Germinal center (tissue), 1 donor: ENCODE measurements around the gene TEX261.
A peak's percentile ranks its signal among the peaks of the same experiment; 100 is the strongest.

ENCODE experiments used
- DNase-seq: peaks from one replicate; pipeline ENCODE4 v3.0.0; 2012; ENCODE audit warnings: mixed read lengths, low spot score

TEX261 gene

DNA sequence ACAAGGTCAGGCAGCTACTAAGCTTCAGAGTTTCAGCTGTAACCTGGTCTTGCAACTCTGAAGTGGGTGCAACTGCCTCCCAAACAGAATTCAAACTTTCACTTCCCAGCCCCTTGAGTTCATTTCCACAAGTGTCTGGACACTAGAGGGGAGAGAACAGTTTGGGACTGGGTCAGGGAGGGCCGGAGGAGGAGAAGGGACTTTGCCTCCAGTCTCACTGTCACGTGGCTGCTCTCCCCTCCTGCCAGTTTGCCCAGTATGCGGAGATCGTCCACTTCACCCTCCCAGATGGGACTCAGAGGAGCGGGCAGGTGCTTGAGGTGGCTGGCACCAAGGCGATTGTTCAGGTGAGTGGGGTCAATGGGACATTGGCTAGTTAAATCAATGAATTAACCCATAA is 36.9 kb downstream of the TEX261 start:
- DNase-seq: no peak

DNA sequence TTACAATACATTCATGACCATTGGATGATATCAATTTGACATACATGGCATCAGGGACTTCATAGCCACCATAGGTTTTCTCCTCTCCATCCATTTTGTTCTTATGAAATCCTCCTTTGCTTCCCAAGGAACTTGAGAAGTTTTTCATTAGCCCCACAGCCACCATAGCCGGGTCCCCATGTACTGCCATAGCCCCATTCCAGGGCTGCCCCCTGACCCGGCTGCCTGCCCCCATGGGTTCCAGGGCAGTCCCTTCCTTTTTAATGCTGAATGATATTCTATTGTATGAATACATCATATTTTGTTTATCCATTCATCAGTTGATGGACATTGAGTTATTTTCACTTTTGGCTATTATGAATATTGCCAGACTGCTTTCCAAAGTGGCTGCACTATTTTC is 38.5 kb downstream of the TEX261 start:
- no peak for DNase-seq

DNA sequence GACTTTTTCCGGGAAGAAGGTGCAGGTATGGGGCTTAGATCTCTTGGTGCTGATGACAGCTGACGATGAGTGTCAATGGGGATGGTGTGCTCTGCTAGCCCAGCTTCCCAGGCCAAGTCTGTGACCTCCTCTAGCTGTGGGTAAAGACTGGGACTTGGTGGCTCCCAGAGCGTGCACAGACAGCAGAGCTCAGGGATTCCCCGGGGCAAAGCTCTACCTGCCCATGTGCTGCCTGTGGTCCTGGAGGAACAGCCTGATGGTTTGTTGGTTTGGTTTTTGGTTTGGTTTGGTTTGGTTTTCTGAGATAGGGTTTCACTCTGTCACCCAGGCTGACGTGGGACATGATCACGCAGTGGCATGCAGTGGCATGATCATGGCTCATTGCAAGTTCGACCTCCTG is 39.8 kb downstream of the TEX261 start:
- DNase-seq: no peak

DNA sequence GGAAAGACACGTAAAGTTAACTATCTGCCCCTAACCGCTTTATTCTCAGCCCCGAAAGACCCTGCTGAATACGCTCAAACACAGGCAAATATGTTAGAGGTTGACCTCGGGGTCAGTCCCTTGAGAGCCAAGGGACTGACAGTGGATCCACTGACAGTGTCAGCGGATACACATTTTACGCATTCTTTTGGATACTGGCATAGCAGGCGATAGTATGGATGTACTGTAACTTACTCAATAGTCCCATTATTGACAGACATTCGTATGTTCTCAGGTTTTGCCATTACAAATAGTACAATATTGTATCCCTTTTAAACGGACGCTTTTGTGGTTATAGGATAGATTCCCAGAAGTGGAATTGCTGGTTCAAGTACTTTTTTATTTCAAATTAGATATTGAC is 45.6 kb downstream of the TEX261 start:
- DNase-seq: no peak

DNA sequence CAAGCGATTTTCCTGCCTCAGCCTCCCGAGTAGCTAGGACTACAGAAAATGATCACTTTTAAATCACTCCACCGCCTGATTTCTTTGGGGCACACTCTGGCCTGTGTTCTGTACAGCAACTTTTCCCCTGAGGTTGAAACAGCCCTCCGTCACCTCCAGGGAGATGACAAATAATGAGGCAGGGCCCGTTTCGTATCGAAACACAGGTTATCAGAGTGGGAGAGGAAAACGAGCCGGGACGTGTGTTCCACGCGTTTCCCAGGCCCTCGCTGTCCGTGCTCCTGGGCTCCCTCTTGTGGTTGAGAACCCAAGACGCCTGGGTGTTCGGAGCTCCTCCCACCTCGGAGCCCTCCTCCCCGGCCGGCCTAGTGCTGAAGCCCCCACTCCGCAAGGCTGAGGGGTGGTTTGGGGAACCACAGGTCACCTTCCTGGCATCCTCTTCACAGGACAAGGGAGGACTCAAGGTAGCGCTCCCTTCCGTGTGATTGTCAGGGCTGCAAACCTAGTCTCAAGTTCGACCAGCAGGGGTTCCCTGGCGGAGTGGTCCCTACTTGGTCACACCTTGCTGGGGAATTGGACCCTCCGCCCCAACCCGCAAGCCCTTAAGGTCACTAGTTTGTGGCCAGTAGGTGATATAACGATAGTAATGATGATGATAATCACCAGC is 46.2 kb downstream of the TEX261 start:
- DNase-seq: peak; percentile 82

DNA sequence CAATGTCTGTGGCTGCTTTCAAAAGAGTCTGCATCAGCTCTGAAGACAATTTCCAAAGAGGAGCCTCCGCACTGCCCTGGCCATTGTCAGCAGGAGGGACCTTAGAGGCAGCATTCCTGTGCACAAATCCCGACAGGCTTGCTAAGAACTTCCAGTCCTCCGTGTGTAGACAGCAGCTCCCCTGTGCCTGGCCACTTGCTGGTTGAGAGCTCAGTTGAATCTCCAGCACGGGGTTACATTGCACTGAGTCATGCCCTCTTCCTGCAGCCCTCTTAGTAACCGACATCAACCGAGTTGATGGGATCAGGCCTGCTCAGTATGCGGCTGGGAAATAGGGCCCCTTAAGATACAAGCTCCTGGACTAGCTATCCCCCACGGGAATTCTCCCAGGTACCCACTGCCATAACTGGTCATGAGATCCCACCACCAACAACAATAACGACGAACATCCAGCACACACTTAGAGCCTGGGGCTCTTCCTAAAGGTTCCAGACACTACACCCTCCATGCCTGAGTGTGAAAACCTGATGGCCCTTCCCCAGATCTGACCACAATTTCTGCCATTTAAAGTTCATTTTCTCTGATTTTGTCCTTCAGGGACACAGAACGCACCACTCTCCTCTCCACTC is 47.0 kb downstream of the TEX261 start:
- no peak for DNase-seq

DNA sequence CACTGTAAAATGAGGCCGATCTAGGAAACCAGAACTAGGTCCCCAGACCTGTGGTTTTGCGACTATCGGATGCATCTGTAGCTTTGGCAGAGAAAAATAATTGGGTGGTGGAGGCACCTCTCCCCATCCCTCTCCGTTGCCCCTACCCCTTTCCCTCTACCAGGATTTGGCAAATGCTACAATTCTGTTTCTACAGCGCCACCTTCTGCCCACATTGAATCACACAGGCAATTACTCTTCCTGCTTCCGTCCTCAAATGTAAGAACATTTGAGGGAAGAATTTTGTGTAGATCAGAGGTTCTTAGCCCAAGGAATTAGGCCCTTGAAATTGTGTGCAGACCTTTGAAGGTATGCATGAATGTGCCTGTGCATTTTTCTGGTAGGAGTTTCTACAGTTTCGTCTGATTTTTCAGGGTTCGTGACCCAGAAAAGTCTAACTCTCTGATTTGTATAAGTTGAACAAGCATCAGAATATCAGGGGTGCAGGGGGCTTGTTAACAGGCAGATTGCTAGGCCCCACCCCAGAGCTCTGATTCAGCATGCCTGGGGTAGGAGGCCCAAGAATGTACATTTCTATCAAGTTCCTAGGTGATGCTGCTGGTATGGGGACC is 47.7 kb downstream of the TEX261 start:
- DNase-seq: peak; percentile 37

DNA sequence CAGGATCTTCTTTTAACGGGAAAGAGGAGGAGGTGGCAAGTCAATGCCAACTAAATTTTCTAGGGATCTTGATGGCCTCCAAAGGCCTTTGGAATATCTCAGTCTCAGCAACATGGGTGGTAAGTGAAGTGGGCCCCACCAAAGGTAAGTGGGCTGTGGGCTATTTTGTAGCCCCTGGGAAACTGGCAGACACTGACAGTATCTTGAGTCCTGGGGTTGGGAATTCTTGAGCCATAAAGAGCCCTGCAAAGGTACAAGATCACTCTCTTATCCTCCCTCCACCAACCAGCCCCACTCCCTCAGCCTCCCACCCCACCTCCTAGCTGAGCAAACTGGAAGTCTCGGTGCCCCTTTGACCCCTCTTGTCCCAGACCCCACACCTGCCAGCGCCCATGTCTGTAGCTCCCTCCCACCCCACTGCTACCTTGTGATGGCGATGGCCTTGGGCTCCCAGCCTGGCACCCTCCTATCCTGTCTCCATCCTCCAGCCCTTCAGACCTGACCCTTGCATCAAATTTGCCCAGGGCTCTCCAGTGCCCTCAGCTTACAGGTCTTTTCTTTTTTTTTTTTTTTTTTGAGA is 50.5 kb downstream of the TEX261 start:
- DNase-seq: no peak

DNA sequence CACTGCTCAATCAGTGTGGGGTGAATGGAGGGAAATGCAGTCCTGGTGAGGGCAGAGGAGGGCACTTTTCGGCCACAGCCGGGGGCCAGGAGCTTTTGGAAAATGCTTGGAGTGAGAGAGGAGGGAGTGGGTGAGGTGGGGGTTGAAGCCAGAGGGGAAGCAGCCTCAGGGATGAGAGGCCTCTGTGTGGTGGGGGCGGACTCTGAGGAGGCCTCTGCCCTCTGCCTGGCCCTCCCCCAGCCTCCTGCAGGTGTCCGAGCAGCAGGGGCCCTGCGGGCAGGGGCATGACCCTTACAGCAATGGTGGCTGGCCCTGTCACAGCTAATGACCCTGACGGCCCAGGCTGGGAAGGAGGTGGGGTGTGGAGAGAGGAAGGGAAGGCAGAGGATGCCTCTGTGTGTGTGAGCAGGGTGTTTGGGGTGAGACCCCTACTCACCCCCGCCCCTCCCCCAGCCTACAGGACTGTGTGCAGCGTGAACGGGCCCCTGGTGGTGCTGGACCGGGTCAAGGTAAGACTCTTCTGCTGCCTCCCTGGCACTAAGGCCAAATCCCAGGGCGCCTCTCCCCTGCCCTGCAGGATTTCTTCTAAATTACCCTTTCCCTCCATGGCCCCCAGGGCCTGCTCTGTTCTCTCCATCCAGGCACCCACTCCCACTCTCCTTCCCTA is 51.3 kb downstream of the TEX261 start:
- DNase-seq: no peak

DNA sequence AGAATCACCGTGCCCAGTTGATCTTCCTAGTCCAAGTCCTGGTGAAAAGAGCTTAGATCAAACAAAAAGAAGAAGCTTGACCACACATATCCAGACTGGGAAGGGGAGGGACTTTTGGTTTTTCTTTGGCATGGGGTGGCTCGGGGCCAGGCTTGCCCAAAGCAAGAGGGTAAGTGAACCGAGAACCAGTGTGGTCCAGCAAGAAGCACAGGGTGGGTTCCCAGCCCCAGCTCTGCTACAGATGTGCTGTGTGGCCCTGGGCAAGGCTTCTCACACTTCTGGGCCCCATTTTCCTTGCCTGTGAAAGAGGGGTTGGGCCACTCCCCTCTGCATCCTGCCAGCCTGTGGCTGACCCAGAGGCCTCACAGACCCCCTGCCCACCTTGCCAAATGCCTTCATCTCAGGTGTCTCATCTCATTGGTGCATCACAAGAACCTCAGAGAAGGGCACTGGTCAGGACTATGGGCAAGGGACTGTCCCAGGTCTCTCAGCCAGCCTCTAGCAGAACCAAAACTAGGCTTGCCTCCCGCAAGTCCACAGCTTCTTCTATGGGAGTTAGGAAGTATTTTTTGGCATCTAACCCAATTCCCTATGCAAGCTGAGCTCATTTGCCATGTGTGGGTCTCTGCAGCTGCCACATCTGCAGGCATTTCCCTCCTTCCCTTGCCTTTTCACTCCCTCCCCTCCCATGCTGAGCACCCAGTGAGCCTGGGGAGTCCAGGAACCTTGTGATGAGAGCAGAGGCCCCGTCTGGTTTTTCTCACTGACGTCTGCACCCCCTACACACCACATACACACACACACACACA is 52.1 kb downstream of the TEX261 start:
- DNase-seq: no peak

DNA sequence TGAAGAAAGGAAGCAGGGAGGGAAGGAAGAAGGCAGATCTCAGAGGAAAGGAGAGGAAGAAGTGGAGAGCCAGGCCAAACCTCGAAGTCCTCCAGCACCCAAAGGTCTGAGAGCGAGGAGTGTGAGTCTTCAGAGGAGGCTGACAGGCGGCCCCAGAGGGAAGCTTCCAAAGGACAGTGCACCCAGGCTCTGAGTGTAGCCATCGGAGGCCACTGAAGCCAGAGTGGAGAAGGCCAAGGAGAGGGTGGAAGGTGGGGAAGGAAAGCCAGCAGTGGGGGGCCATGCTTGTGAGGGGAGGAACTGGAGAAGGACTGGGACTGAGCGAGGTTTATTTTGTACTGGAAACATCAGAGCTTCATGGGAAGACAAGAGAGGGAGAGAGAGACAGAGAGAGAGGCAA is 53.0 kb downstream of the TEX261 start:
- DNase-seq: no peak

DNA sequence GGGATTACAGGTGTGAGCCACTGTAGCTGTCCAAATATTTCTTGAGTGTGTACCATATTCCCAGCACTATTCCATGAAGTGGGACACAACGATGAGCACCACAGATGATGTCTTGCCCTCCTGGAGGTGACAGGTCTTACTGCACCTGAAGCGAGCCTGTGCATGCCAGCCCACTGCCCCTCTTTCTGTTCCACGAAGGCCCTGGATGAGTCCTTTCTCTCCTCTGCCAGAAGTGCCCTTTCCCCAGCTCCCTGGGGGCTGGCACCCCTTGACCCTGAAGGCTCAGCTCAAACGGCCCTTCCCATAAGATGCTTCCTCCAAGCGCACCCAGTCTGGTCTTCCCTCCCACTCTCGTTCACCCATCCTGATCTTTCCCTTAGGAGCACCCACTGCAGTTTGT is 53.5 kb downstream of the TEX261 start:
- DNase-seq: no peak

DNA sequence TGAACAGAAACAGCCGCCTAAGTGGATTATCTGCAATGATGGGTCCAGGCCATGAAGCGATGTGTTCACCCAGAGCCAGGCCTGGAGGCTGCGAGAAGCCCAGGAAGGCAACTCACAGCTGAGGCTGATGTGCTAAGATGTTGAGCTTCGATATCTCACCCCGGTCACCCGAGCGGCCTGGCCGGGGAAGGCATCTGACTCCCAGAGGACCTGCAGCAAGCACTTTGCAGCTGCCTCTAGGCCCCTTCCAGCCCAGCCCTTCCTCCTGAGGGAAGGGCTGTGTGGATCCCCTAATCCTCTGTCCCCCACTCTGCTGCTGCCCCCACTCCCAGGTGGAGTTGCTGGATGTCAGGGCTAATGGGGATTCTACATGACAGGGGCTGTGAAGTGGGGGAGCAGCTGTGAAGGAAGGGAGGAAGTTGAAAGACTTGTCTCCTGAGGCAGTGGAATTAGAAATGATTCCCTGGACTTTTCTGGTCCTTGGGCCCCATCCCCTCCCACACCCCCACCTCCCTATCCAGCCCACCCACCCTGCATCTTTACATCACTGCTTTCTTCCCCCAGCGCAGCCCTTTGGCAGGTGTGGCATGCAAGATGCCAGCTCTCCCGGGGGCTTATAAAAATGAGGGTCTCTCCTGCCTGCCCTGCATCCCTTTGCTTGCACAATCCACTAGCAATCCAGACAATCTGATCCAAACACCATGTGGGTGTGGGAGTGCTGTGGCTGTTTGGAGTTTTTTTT is 54.7 kb downstream of the TEX261 start:
- DNase-seq: no peak

DNA sequence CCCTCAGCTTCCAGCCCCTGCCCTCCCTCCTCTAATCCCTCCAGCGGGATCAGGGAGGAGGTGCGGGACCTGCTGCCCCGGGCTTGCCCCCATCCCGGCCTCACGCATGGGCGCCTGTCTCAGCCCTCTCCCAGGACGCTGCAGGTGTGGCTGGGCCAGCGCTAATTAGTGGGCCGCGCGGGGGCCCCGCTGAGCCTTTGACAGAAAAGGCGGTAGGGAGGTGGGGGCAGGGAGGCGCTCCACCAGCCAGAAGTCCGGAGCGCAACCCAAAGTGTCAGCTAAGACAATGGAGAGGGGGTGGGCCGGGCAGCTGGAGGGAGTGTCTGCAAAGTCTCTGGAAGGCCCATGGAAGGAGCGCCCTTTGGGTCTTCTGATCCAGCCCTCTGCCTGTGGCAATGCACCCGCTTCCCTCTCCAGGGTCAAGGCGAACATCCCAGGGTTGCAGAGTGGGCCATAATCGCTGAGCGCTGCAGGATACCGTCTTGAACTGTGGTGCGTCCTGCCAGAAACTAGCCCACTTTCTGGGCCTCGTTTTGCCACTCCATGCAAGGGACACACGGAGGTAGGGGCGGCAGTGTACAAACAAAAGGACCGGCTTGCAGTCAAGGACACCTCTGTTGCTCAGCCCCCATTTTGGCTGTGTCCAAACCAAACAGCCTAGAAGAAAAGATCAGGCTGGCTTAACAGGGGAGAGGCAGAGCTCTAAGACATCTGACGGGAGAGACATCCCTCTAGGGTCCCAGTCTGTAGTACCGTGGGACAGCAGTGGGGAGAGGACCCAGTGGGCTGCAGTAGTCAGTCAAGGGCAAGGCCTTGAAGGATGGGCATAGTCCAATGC is 55.5 kb downstream of the TEX261 start:
- DNase-seq: no peak

DNA sequence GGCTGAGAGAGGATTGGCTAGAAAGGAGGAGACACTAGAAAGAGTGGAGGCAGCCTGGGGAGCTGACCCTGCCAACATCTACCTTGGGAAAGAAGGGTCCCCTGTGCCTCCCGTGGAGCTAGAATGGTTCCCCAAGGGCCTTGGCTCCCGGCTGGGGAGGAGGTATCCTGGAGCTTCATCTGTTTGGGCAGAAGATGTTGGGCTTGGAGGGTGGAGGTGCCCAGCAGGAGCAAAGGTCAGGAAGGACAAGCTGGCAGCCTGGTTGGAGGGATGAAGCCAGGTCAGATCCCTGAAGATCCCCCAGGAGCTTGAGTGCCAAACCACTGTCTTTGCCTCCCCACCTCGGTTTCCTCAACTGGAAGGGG is 56.1 kb downstream of the TEX261 start:
- DNase-seq: no peak

DNA sequence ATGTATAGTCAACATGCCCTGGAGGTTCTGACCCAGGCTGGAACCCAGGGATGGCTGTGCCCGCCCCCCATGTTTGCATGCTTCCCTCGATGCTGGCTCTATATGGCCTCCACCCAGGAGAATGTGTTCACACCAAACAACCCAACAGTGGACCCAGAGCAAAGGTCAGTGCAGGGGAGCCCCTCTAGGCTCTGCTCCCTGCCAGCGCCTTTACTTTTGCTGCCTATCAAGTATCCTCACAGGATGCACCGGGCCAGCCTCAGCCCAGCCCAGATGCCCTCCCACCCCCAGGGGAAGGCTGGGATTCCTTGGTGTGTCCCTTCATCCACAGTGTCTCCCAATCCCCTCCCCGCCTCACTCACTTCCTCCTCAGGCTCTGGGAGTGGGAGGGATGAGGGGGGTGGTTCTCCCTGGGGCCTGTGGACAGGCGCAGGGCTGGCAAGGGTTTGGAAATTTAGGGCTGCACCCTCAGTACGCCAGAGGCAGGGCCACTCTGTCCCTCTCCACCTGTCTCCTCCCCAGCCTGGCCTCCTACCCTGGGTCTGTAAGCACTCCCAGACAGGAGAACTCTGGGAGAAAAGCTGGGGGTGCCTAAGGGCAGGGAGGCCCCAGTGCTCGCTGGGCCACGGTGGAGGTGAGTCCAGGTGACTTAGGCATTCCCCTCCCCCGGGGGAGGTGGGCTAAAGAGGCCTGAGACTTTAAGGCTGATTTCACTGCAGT is 56.6 kb downstream of the TEX261 start:
- no peak for DNase-seq

DNA sequence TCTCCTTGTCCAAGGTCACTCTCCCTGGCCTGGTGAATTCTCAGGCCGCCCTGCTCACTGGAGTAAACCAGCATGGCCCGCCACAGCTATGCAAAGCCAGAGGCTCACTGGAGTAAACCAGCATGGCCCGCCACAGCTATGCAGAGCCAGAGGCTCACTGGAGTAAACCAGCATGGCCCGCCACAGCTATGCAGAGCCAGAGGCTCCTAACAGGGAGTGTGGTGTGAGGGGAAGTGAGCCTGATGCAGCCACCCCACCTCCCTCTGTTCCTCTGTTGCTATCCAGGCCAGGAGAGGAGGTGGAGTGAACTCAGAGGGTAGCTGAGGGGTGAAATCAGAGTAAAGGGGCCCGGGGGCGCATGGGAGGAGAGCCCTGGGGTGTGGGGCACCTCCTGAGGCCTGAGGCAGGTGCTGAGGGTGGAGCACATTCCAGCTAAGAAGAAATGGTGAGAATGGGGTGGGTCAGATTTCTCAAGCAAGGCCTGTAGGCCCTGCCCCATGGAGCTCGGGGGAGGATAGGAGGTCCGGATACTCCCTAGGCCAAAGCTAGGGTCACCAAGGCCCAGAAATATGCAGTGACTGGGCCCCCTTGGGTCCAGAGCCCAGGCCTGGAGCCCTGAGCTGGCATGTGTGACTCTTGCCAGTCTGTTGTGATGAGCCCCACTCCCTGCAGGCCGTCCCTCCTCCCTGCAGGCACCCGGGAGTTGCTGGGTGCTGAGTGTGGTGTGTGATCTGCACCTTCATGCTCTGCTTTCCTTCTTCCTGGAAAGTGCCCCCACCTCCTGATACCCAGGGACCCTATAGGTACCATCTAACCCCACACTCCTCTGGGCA is 57.5 kb downstream of the TEX261 start:
- DNase-seq: no peak

DNA sequence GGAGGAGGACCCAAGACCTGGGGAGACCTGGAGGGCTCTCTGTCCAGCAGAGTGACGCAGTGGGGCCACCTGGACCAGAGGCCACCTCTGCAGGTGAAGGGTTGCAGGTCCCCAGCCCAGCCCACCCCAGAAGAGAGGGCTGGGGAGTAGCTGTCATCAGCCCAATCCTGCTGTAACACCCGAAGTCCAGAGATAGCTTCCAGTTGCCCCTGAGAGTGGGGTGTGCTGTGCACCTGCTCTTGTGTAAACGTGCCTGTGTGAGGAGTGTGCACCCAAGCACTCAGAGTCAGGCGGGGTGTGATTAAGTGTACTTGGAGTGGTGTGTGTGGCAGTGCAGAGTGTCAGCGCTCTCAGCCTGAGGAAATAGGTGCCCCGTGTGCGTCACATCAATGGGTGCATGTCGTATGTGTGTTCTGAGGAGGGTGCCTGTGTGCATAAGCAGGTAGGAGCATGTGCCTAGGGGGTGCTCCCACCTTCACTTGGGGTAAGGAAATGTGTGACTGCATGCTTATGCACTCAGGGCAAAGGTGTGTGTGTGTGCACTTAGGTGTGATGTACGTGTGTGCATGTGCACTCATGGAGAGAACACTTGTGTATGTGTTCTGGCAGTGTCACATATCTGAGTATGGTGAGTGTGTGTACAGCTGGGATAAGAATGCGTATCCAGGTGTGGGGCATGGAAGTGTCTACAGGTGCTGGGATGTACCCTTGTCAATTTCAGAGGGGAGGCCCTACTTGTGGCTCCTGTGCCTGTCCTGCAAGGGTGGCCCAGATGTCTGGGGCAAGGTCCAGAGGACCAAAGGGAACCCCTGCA is 58.3 kb downstream of the TEX261 start:
- DNase-seq: no peak
